ENCODE measurements around the gene BNIPL.

The BNIPL gene

GRCh38 chr1:151039521-151039920 lies 3.1 kb downstream of the BNIPL start:
- Histone ChIP-seq H3K9me3 (ENCODE audit: control insufficient read depth, low read length) (no peaks in the 10 kb centered on the region), H3K4me1 (ENCODE audit: control insufficient read depth, insufficient read depth, low read length) (no peaks in the 10 kb centered on the region), H3K4me3 (ENCODE audit: insufficient read depth, low read depth, low read length) (no peak overlapping the region), H3K36me3 (ENCODE audit: control insufficient read depth, insufficient read depth, low read length) (peaks cover 5% of the 10 kb centered on the region), H3K27ac (ENCODE audit: insufficient read depth, low read depth, low read length, poor library complexity, severe bottlenecking) (no peak overlapping the region), H3K27me3 (ENCODE audit: control insufficient read depth, insufficient read depth, low read length, poor library complexity, severe bottlenecking) (no peaks in the 10 kb centered on the region)
- WGBS, 2 experiments = 84 to 92% methylated on average over 3 of the region's 3 CpGs

DNA sequence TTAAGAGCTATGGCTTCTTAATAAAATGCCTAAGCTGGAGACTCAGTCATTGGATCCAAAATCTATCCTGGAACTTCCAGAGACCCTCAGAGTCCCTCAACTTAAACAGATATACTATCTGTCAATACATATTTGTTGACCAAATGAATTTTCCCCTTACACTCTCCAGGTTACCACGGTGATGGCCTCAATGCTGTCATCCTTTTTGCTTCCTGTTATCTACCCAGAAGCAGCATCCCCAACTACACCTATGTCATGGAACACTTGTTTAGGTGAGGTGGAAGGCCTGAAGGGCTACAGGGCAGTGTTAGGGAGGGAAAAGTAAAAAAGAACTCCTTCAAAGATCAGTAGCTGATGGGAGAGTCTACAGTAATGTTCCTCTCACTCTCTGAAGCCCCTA lies 6.8 kb downstream of the BNIPL start:
- H3K36me3 ChIP-seq (ENCODE audit: control insufficient read depth, insufficient read depth, low read length) = no peaks in the 10 kb centered on the region
- H3K27me3 ChIP-seq (ENCODE audit: control insufficient read depth, insufficient read depth, low read length, poor library complexity, severe bottlenecking) = no peaks in the 10 kb centered on the region
- no peaks in the 10 kb centered on the region for H3K4me1 ChIP-seq (ENCODE audit: control insufficient read depth, insufficient read depth, low read length)
- no peak overlapping the region for H3K27ac ChIP-seq (ENCODE audit: insufficient read depth, low read depth, low read length, poor library complexity, severe bottlenecking)
- H3K4me3 ChIP-seq (ENCODE audit: insufficient read depth, low read depth, low read length) = no peak overlapping the region
- H3K9me3 ChIP-seq (ENCODE audit: control insufficient read depth, low read length) = no peaks in the 10 kb centered on the region
- WGBS, 2 experiments = 94 to 100% methylated on average over 1 of the region's 1 CpG

GRCh38 chr1:151047591-151047924 lies 11.2 kb downstream of the BNIPL start, which contains the start of gene C1orf56:
C1orf56 (plus strand) TSS chr1:151047751; CDS start chr1:151047848, 97 bp downstream.
- H3K9me3 ChIP-seq (ENCODE audit: control insufficient read depth, low read length) = no peaks in the 10 kb centered on the region
- H3K4me3 ChIP-seq (ENCODE audit: insufficient read depth, low read depth, low read length) = peak within 1 kb of the TSS; percentile 93
- WGBS, 2 experiments = 0 to 1% methylated on average over 29 of the region's 29 CpGs
- H3K4me1 ChIP-seq (ENCODE audit: control insufficient read depth, insufficient read depth, low read length) = peaks cover 3% of the 10 kb centered on the region
- H3K27ac ChIP-seq (ENCODE audit: insufficient read depth, low read depth, low read length, poor library complexity, severe bottlenecking) = peak within 1 kb of the TSS; percentile 71
- no peaks in the 10 kb centered on the region for H3K27me3 ChIP-seq (ENCODE audit: control insufficient read depth, insufficient read depth, low read length, poor library complexity, severe bottlenecking)
- H3K36me3 ChIP-seq (ENCODE audit: control insufficient read depth, insufficient read depth, low read length) = no peaks in the 10 kb centered on the region

DNA sequence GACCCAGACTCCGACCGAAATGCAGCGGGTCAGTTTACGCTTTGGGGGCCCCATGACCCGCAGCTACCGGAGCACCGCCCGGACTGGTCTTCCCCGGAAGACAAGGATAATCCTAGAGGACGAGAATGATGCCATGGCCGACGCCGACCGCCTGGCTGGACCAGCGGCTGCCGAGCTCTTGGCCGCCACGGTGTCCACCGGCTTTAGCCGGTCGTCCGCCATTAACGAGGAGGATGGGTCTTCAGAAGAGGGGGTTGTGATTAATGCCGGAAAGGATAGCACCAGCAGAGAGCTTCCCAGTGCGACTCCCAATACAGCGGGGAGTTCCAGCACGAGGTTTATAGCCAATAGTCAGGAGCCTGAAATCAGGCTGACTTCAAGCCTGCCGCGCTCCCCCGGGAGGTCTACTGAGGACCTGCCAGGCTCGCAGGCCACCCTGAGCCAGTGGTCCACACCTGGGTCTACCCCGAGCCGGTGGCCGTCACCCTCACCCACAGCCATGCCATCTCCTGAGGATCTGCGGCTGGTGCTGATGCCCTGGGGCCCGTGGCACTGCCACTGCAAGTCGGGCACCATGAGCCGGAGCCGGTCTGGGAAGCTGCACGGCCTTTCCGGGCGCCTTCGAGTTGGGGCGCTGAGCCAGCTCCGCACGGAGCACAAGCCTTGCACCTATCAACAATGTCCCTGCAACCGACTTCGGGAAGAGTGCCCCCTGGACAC lies 11.7 kb downstream of the BNIPL start:
- peak overlapping the region; percentile 93 for H3K4me3 ChIP-seq (ENCODE audit: insufficient read depth, low read depth, low read length)
- H3K9me3 ChIP-seq (ENCODE audit: control insufficient read depth, low read length) = no peaks in the 10 kb centered on the region
- WGBS, 2 experiments = 1% methylated on average over 48 of the region's 48 CpGs
- peak overlapping the region; percentile 71 for H3K27ac ChIP-seq (ENCODE audit: insufficient read depth, low read depth, low read length, poor library complexity, severe bottlenecking)
- no peaks in the 10 kb centered on the region for H3K27me3 ChIP-seq (ENCODE audit: control insufficient read depth, insufficient read depth, low read length, poor library complexity, severe bottlenecking)
- H3K36me3 ChIP-seq (ENCODE audit: control insufficient read depth, insufficient read depth, low read length) = peaks cover 5% of the 10 kb centered on the region
- peaks cover 3% of the 10 kb centered on the region for H3K4me1 ChIP-seq (ENCODE audit: control insufficient read depth, insufficient read depth, low read length)

DNA sequence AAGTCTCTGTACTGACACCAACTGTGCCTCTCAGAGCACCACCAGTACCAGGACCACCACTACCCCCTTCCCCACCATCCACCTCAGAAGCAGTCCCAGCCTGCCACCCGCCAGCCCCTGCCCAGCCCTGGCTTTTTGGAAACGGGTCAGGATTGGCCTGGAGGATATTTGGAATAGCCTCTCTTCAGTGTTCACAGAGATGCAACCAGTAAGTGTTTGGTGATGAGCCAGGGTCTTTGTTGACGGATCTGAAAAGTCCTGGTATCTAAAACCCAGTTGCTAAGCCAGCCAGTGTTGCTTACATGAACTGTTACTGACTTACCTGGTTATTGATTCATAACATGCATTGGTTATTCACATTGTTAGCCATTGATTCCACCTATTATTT lies 12.3 kb downstream of the BNIPL start:
- Histone ChIP-seq H3K36me3 (ENCODE audit: control insufficient read depth, insufficient read depth, low read length) (peaks cover 7% of the 10 kb centered on the region), H3K4me3 (ENCODE audit: insufficient read depth, low read depth, low read length) (peak overlapping the region; percentile 93), H3K27ac (ENCODE audit: insufficient read depth, low read depth, low read length, poor library complexity, severe bottlenecking) (no peak overlapping the region), H3K9me3 (ENCODE audit: control insufficient read depth, low read length) (no peaks in the 10 kb centered on the region), H3K27me3 (ENCODE audit: control insufficient read depth, insufficient read depth, low read length, poor library complexity, severe bottlenecking) (no peaks in the 10 kb centered on the region), H3K4me1 (ENCODE audit: control insufficient read depth, insufficient read depth, low read length) (peaks cover 3% of the 10 kb centered on the region)
- 37 to 44% methylated on average over 3 of the region's 3 CpGs for WGBS, 2 experiments

- H3K27ac ChIP-seq (ENCODE audit: insufficient read depth, low read depth, low read length, poor library complexity, severe bottlenecking) = no peak overlapping the region
- H3K27me3 ChIP-seq (ENCODE audit: control insufficient read depth, insufficient read depth, low read length, poor library complexity, severe bottlenecking) = no peaks in the 10 kb centered on the region
- peaks cover 7% of the 10 kb centered on the region for H3K36me3 ChIP-seq (ENCODE audit: control insufficient read depth, insufficient read depth, low read length)
- no peaks in the 10 kb centered on the region for H3K9me3 ChIP-seq (ENCODE audit: control insufficient read depth, low read length)
- H3K4me3 ChIP-seq (ENCODE audit: insufficient read depth, low read depth, low read length) = no peak overlapping the region
- peaks cover 3% of the 10 kb centered on the region for H3K4me1 ChIP-seq (ENCODE audit: control insufficient read depth, insufficient read depth, low read length)
- 91 to 94% methylated on average over 5 of the region's 5 CpGs for WGBS, 2 experiments
Measured at GRCh38 chr1:151049458-151049857, 13.1 kb downstream of the BNIPL start.

DNA sequence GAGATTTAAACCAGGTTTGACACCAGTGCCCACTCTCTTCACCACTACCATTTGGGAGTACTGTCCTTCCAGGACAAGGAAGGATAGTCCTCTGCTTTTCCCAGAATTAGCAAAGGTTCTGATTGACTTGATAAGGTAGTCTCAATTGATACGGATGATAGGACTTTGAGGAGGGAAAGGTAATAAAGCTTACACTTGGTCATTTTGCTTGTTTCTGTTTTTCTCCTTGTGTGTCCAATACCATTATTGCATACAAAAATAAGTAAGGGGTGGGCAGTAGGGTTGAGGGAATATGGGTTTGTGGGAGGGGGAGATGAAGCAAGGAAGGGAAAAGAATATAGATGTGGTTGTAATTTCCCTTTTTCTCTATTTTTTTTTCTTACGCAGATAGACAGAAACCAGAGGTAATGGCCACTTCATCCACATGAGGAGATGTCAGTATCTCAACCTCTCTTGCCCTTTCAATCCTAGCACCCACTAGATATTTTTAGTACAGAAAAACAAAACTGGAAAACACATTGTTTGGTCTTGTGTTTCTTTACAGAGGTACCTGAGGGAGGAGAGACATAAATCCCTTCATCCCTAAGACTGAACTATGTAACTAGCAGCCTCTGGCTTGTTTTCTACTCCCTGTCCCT lies 13.8 kb downstream of the BNIPL start:
- H3K4me1 ChIP-seq (ENCODE audit: control insufficient read depth, insufficient read depth, low read length) = peaks cover 3% of the 10 kb centered on the region
- H3K27me3 ChIP-seq (ENCODE audit: control insufficient read depth, insufficient read depth, low read length, poor library complexity, severe bottlenecking) = no peaks in the 10 kb centered on the region
- no peak overlapping the region for H3K4me3 ChIP-seq (ENCODE audit: insufficient read depth, low read depth, low read length)
- H3K9me3 ChIP-seq (ENCODE audit: control insufficient read depth, low read length) = no peaks in the 10 kb centered on the region
- no peak overlapping the region for H3K27ac ChIP-seq (ENCODE audit: insufficient read depth, low read depth, low read length, poor library complexity, severe bottlenecking)
- 95% methylated on average over 2 of the region's 2 CpGs for WGBS, 2 experiments
- peaks cover 11% of the 10 kb centered on the region for H3K36me3 ChIP-seq (ENCODE audit: control insufficient read depth, insufficient read depth, low read length)

GRCh38 chr1:151051356-151052009 lies 15.1 kb downstream of the BNIPL start:
- Histone ChIP-seq H3K36me3 (ENCODE audit: control insufficient read depth, insufficient read depth, low read length) (peaks cover 11% of the 10 kb centered on the region), H3K4me1 (ENCODE audit: control insufficient read depth, insufficient read depth, low read length) (peaks cover 3% of the 10 kb centered on the region), H3K4me3 (ENCODE audit: insufficient read depth, low read depth, low read length) (no peak overlapping the region), H3K27me3 (ENCODE audit: control insufficient read depth, insufficient read depth, low read length, poor library complexity, severe bottlenecking) (no peaks in the 10 kb centered on the region), H3K9me3 (ENCODE audit: control insufficient read depth, low read length) (no peaks in the 10 kb centered on the region), H3K27ac (ENCODE audit: insufficient read depth, low read depth, low read length, poor library complexity, severe bottlenecking) (no peak overlapping the region)
- 81 to 84% methylated on average over 2 of the region's 2 CpGs for WGBS, 2 experiments

DNA sequence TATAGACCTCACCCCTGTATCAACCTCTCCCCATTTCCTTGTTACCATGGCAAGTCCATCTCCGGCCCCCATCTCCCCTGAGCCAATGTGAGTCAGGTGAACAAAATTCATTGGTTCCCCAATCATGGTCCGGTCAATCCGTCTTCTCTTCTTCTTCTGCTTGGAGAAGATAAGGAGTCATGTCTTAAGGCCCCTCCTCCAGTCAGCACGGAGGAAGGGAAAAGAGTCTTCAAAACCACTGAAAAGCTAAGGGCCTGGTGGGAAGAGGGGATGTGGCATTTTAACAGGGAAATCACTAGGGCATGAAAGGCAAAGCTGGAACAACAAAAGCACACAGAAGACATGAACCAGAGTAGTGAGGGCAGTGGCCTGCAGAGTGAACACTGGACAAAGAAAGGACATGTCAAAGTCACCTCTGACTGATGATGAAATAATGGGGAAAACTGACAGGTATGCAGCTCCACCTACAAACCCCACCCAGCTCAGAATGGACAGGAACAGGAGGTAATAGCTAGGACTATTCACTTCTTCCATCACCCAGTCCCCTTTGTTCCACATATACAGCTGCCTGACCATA lies 18.7 kb downstream of the BNIPL start:
- Histone ChIP-seq H3K4me1 (ENCODE audit: control insufficient read depth, insufficient read depth, low read length) (peaks cover 8% of the 10 kb centered on the region), H3K27me3 (ENCODE audit: control insufficient read depth, insufficient read depth, low read length, poor library complexity, severe bottlenecking) (no peaks in the 10 kb centered on the region), H3K36me3 (ENCODE audit: control insufficient read depth, insufficient read depth, low read length) (peaks cover 11% of the 10 kb centered on the region), H3K27ac (ENCODE audit: insufficient read depth, low read depth, low read length, poor library complexity, severe bottlenecking) (no peak overlapping the region), H3K9me3 (ENCODE audit: control insufficient read depth, low read length) (no peaks in the 10 kb centered on the region), H3K4me3 (ENCODE audit: insufficient read depth, low read depth, low read length) (no peak overlapping the region)
- WGBS, 2 experiments = 91 to 93% methylated on average over 4 of the region's 4 CpGs

DNA sequence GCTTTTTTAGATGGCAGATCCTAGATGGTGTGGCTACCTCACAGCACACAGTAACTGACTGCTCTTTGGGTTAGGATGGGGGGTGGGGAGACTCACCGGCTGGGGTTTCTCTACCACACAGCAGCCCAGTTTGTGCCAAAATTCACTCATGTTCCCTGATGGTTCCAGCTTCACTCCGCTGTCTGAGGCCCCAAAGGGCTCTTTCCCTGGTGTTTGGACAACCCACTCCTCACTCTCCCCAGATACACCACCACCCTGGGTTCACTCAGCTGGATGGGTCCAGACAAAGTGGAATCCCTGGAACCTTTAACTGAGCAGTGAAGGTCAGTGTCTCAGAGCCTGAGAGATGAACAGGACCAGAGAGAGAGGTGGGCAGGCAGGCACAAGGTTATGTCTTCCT lies 19.2 kb downstream of the BNIPL start:
- H3K27ac ChIP-seq (ENCODE audit: insufficient read depth, low read depth, low read length, poor library complexity, severe bottlenecking) = no peak overlapping the region
- H3K9me3 ChIP-seq (ENCODE audit: control insufficient read depth, low read length) = no peaks in the 10 kb centered on the region
- peaks cover 11% of the 10 kb centered on the region for H3K36me3 ChIP-seq (ENCODE audit: control insufficient read depth, insufficient read depth, low read length)
- 93 to 100% methylated on average over 1 of the region's 2 CpGs for WGBS, 2 experiments
- H3K27me3 ChIP-seq (ENCODE audit: control insufficient read depth, insufficient read depth, low read length, poor library complexity, severe bottlenecking) = no peaks in the 10 kb centered on the region
- no peak overlapping the region for H3K4me3 ChIP-seq (ENCODE audit: insufficient read depth, low read depth, low read length)
- peaks cover 8% of the 10 kb centered on the region for H3K4me1 ChIP-seq (ENCODE audit: control insufficient read depth, insufficient read depth, low read length)
